Measurements from ENCODE around the gene BAAT.

Gene BAAT

GRCh38 chr9:101354143-101354764, 30.6 kb downstream of the BAAT start:
- no peak overlapping the region for H3K27ac ChIP-seq (ENCODE audit: extremely low read depth, low read depth, low read length)
- H3K36me3 ChIP-seq (ENCODE audit: control insufficient read depth in 2 of 2, insufficient read depth in 1 of 2, low read length in 2 of 2), result no peaks in the 10 kb centered on the region
- no peak overlapping the region for H3K4me3 ChIP-seq (ENCODE audit: low read depth, low read length)
- TF ChIP-seq KLF1 (tag by site-specific recombination; IDR thresholded peaks at IDR 0.05) (no peak), ZNF155 (tag by site-specific recombination; IDR thresholded peaks at IDR 0.05) (no peak), ZNF600 (tag by site-specific recombination; IDR thresholded peaks at IDR 0.05) (no peak), ZNF2 (tag by site-specific recombination; IDR thresholded peaks at IDR 0.05) (no peak), ZIC2 (tag by site-specific recombination; IDR thresholded peaks at IDR 0.05) (no peak), ZNF146 (tag by site-specific recombination; IDR thresholded peaks at IDR 0.05) (no peak), TCF7L2 (IDR thresholded peaks at IDR 0.05; ENCODE audit: borderline replicate concordance, low read depth, low read length) (no peak), KLF9 (tag by site-specific recombination; IDR thresholded peaks at IDR 0.05; ENCODE audit: low read depth) (no peak), ZXDB (tag by site-specific recombination; IDR thresholded peaks at IDR 0.05) (no peak), ZNF830 (tag by site-specific recombination; IDR thresholded peaks at IDR 0.05; ENCODE audit: low read depth) (no peak), ZNF449 (tag by site-specific recombination; IDR thresholded peaks at IDR 0.05) (no peak), ZNF211 (tag by site-specific recombination; IDR thresholded peaks at IDR 0.05; ENCODE audit: low read depth) (no peak), ZNF398 (tag by site-specific recombination; IDR thresholded peaks at IDR 0.05) (no peak), ZNF529 (tag by site-specific recombination; IDR thresholded peaks at IDR 0.05; ENCODE audit: insufficient replicate concordance) (no peak), ZFHX2 (tag by site-specific recombination; conservative IDR thresholded peaks at IDR 0.05) (no peak), KLF7 (tag by site-specific recombination; IDR thresholded peaks at IDR 0.05; ENCODE audit: borderline replicate concordance) (no peak), KLF8 (tag by site-specific recombination; IDR thresholded peaks at IDR 0.05) (no peak), ZNF274 (IDR thresholded peaks at IDR 0.05; ENCODE audit: low read length) (no peak), ZNF274 (tag by site-specific recombination; IDR thresholded peaks at IDR 0.05; ENCODE audit: borderline replicate concordance) (no peak)
- H3K4me1 ChIP-seq (ENCODE audit: control insufficient read depth, insufficient read depth, low read length), result no peaks in the 10 kb centered on the region
- CTCF ChIA-PET, result no interaction called here
- H3K9me3 ChIP-seq (ENCODE audit: control insufficient read depth, insufficient read depth, low read depth, low read length), result no peaks in the 10 kb centered on the region
- POLR2A ChIA-PET, result no interaction called here

- CTCF ChIA-PET, result interaction anchor here (0.9 kb wide), 1 partner anchor 640 kb away, joined by 3 read pairs; no protein-coding TSS in a partner anchor
- POLR2A ChIA-PET, result no interaction called here
- Histone ChIP-seq H3K36me3 (ENCODE audit: control insufficient read depth in 2 of 2, insufficient read depth in 1 of 2, low read length in 2 of 2) (no peaks in the 10 kb centered on the region), H3K4me1 (ENCODE audit: control insufficient read depth, insufficient read depth, low read length) (no peaks in the 10 kb centered on the region), H3K4me3 (ENCODE audit: low read depth, low read length) (no peak overlapping the region), H3K27ac (ENCODE audit: extremely low read depth, low read depth, low read length) (no peak overlapping the region), H3K9me3 (ENCODE audit: control insufficient read depth, insufficient read depth, low read depth, low read length) (no peaks in the 10 kb centered on the region)
- TF ChIP-seq ZNF23 (tag by site-specific recombination; IDR thresholded peaks at IDR 0.05; ENCODE audit: borderline replicate concordance) (no peak), ZNF585B (tag by site-specific recombination; IDR thresholded peaks at IDR 0.05) (no peak), ZSCAN30 (tag by site-specific recombination; IDR thresholded peaks at IDR 0.05) (no peak), ZNF561 (tag by site-specific recombination; IDR thresholded peaks at IDR 0.05; ENCODE audit: borderline replicate concordance) (no peak), ZNF335 (tag by site-specific recombination; conservative IDR thresholded peaks at IDR 0.05) (no peak), ZNF266 (tag by site-specific recombination; IDR thresholded peaks at IDR 0.05; ENCODE audit: low read depth) (no peak), ZNF140 (tag by site-specific recombination; IDR thresholded peaks at IDR 0.05) (no peak), ZNF366 (tag by site-specific recombination; conservative IDR thresholded peaks at IDR 0.05) (no peak), ZNF391 (tag by site-specific recombination; IDR thresholded peaks at IDR 0.05; ENCODE audit: borderline replicate concordance, low read depth) (no peak), GLI4 (tag by site-specific recombination; IDR thresholded peaks at IDR 0.05) (no peak), REST (tag by site-specific recombination; IDR thresholded peaks at IDR 0.05) (no peak)
Measured at GRCh38 chr9:101353683-101354082, 31.1 kb downstream of the BAAT start.

Data from HEK293 (cell line).